Lower leg skin (tissue), 4 donors: ENCODE data around the gene SNAP29. TPM values are rescaled to one million over a fixed set of nuclear protein-coding genes. Genes with fewer than 3 reads are reported as not detected.
"Not testable (repeated sequence)": the region's sequence is repeated elsewhere in the genome, so short reads cannot be mapped to it uniquely, and the experiment has no call there.

ENCODE experiments used
- DNase-seq, 2 donors: peaks; one replicate each; pipeline ENCODE4 v3.0.0-alpha.2; 2019; ENCODE audit warnings: low spot score in 2 of 2
- H3K4me3 ChIP-seq: fragments of 200-600 bp; sonication (generic); 2 replicates; pipeline ENCODE4 v1.5.1; 2017; ENCODE audit warnings: mild to moderate bottlenecking, low read depth; ENCODE audit not compliant: poor library complexity, severe bottlenecking
- POLR2A ChIP-seq, 2 donors: fragments of 450-650 bp; IDR thresholded peaks; one replicate each; pipeline ENCODE4 v1.6.1; 2016 to 2017; ENCODE audit warnings: antibody characterized with exemption in 2 of 2, mild to moderate bottlenecking in 1 of 2, moderate library complexity in 1 of 2
- WGBS, 2 donors: methylation state at CpG; one replicate each; pipeline ENCODE4 v1.1.5; 2018; 5-methylcytosine and 5-hydroxymethylcytosine counted together
- intact Hi-C: fragments of 100-400 bp; cut with DNase I; formaldehyde crosslinking; loops from one replicate; pipeline ENCODE4 v1.15.0; 2023; ENCODE audit warnings: low total_unique reads
- total RNA-seq, 4 donors: library from RNA; depleted of rRNA; stranded (reverse); fragments of >200 nt; gene quantifications; one replicate each; pipeline ENCODE4 v1.1.0, GENCODE V29; 2016
- TF ChIP-seq, protein P1 (sequence below), 3 donors: fragments of 450-650 bp; IDR thresholded peaks; one replicate each; pipeline ENCODE4 v1.5.1; 2016; ENCODE audit warnings: antibody characterized with exemption in 3 of 3, mild to moderate bottlenecking in 3 of 3, moderate library complexity in 2 of 3

Gene SNAP29
- total RNA-seq, 4 donors from 2014 or later, result 25.0 to 34.4 (median 32.9) TPM

DNA sequence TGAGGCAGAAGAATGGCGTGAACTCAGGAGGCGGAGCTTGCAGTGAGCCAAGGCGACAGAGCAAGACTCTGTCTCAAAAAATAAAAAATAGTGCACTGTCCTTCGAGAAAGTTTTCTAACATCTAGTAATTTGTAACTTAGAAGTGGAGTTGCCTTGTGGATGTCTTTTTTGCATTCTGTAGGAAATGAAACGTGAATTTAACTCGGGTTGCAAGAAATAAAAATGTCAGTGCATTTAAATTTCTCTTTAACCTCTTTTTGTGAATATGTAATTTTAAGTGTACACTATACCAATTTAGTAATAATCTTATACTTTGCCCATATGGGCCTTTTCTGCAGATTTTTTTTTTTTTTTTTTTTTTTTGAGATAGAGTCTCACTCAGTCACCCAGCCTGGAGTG lies 32.2 kb downstream of the SNAP29 start:
- no peak overlapping the region for H3K4me3 ChIP-seq
- TF ChIP-seq, protein P1, sequence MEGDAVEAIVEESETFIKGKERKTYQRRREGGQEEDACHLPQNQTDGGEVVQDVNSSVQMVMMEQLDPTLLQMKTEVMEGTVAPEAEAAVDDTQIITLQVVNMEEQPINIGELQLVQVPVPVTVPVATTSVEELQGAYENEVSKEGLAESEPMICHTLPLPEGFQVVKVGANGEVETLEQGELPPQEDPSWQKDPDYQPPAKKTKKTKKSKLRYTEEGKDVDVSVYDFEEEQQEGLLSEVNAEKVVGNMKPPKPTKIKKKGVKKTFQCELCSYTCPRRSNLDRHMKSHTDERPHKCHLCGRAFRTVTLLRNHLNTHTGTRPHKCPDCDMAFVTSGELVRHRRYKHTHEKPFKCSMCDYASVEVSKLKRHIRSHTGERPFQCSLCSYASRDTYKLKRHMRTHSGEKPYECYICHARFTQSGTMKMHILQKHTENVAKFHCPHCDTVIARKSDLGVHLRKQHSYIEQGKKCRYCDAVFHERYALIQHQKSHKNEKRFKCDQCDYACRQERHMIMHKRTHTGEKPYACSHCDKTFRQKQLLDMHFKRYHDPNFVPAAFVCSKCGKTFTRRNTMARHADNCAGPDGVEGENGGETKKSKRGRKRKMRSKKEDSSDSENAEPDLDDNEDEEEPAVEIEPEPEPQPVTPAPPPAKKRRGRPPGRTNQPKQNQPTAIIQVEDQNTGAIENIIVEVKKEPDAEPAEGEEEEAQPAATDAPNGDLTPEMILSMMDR (IDR thresholded peaks at IDR 0.05), result no peak
- TF ChIP-seq POLR2A (IDR thresholded peaks at IDR 0.05), result no peak
- intact Hi-C loops, result no loop called here
- 96 to 97% methylated on average over 6 of the region's 6 CpGs for WGBS, 2 donors
- no peak for DNase-seq

DNA sequence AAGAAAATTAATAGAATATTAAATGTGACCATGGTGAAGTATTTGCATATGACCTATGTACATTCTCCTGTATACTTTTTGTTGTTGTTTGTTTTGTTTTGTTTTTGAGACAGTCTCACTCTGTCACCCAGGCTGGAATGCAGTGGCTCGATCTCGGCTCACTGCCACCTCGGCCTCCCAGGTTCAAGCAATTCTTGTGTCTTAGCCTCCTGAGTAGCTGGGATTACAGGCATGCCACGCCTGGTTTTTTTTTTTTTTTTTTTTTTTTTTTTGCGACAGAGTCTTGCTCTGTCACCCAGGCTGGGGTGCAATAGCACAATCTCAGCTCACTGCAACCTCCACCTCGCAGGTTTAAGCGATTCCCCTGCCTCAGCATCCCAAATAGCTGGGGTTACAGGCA lies 38.9 kb downstream of the SNAP29 start:
- intact Hi-C loops, H3K4me3 ChIP-seq, DNase-seq: not testable (repeated sequence)
- WGBS, 2 donors, result 93% methylated on average over 7 of the region's 7 CpGs

DNA sequence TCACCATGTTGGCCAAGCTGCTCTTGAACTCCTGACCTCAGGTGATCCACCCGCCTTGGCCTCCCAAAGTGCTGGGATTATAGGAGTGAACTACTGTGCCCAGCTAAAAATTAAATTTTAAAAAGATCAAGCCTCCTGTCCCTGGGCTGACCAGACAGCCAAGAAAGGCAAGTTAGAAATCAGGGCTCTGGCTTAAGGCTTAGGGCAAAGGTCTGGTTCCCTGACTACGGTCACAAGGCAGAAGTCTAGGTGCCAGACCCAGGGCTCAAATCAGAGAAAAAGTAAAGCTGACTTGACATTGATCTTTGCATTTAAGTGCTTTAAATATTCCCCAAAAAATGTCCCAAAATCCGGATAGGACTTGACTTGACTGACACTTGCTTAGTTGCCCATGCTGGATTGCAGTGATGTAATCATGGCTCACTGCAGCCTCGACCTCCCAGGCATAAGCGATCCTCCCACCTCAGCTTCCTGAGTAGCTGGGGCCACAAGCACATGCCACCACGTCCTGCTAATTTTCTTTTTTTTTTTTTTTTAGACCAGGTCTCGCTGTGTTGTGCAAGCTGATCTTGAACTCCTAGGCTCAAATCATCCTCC lies 41.1 kb downstream of the SNAP29 start:
- 80 to 84% methylated on average over 7 of the region's 7 CpGs for WGBS, 2 donors
- no peak for DNase-seq
- TF ChIP-seq POLR2A (IDR thresholded peaks at IDR 0.05), result no peak
- TF ChIP-seq, protein P1 (IDR thresholded peaks at IDR 0.05), result no peak
- no peak overlapping the region for H3K4me3 ChIP-seq
- intact Hi-C loops, result no loop called here

DNA sequence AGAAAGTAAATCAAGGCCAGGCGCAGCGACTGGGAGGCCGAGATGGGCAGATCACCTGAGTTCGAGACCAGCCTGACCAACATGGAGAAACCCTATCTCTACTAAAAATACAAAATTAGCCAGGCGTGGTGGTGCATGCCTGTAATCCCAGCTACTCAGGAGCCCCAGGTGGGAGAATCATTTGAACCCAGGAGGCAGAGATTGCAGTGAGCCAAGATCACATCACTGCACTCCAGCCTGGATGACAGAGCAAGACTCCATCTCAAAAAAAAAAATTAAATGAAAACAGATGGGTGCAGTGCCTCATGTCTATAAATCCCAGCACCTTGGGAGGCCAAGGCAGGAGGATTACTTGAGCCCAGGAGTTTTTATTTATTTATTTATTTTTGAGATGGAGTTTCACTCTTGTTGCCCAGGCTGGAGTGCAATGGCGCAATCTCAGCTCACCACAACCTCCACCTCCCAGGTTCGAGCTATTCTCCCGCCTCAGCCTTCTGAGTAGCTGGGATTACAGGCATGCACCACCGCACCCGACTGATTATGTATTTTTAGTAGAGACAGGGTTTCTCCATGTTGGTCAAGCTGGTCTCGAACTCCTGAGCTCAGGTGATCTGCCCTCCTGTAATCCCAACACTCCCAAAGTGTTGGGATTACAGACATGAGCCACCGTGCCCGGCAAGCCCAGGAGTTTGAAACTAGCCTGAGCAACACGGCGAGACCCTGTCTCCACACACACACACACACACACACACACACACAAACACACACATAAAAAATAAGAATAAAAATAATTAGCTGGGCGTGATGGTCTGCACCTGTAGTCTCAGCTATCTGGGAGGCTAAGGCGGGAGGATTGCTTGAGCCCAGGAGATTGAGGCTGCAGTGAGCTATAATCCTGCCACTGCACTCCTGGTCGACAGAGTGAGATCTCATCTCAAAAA lies 42.6 kb downstream of the SNAP29 start:
- 92 to 93% methylated on average over 18 of the region's 18 CpGs for WGBS, 2 donors
- H3K4me3 ChIP-seq, intact Hi-C loops, DNase-seq: not testable (repeated sequence)

DNA sequence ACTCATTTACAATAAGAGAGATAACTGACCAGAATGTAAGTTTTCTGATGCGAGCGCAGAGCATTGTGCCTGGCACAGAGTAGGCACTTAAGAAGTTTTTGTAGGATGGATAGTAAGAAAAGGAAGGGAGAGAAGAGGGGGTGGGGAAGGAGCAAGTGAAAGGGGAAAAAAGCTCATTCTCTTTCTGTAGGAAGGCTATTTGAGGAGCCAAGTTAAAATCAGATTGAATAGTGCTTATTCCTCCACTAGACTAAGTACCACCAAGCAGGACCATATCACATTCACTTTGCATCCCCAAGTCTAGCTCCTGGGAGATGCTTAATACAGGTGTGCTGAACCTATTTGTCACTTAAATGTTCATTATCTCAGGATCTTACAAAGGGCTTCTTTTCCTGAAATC lies 44.3 kb downstream of the SNAP29 start:
- TF ChIP-seq, protein P1 (IDR thresholded peaks at IDR 0.05), result no peak
- no peak for TF ChIP-seq POLR2A (IDR thresholded peaks at IDR 0.05)
- no peak overlapping the region for H3K4me3 ChIP-seq
- DNase-seq, result no peak
- 97 to 100% methylated on average over 2 of the region's 2 CpGs for WGBS, 2 donors
- intact Hi-C loops, result no loop called here

DNA sequence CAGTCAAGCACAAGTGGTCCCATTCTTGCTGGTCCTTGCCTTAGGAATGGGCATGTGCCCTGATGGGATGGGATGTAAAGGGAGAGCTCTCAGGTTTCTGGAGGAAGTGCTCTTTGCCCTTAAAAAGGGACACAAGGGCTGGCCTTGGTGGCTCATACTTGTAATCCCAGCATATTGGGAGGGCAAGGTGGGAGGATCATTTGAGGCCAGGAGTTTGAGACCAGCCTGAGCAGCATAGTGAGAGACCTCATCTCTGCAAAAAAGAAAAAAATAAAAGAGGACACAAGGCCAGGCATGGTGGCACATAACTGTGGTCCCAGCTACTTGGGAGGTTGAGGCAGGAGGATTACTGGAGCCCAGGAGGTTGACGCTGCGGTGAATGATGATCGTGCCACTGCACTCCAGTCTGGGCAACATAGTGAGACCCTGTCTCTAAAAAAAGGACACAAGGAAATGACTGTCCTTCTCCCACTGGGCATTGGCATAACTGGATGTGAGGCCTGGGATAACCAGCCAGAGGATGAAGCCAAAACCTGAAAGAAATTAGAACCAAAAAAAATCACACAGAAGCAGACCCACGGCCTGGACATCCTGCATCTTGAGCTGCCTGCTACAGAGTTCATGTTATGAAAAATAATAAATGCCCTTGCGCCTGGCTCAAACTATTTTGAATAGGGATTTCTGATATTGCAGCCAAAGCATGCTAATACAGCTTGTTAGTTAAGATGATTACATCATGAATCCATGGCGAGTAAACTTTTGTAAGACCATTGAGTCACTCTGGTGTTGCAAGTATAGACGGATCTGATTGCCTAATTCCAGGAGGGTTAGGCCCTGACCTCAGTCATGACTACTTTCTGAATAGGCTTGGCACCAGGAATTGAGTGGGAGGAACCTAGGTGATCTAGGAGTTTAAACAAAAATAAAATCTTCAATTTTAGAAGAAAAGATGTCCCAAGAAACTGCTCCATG lies 45.5 kb downstream of the SNAP29 start:
- no peak overlapping the region for H3K4me3 ChIP-seq
- intact Hi-C loops, result no loop called here
- peak in 1 of 2 donors; percentile 59 for DNase-seq
- 64% methylated on average over 7 of the region's 7 CpGs for WGBS, 2 donors
- no peak for TF ChIP-seq POLR2A (IDR thresholded peaks at IDR 0.05)
- TF ChIP-seq, protein P1 (IDR thresholded peaks at IDR 0.05), result no peak
